Ovary (tissue), 3 donors: Measurements from ENCODE around the gene PCDH1.

Source experiments
- CTCF ChIP-seq, 3 donors: fragments of 450-650 bp in 2 of 3; fragments of 200-600 bp in 1 of 3; IDR thresholded peaks; one replicate each; pipeline versions ENCODE4 v1.5.1 to v1.8.0; 2016 to 2022; ENCODE audit warnings: antibody characterized with exemption in 3 of 3, mild to moderate bottlenecking in 1 of 3
- POLR2A ChIP-seq: fragments of 450-650 bp; IDR thresholded peaks from one replicate; pipeline ENCODE4 v1.6.1; 2017; ENCODE audit warnings: antibody characterized with exemption, mild to moderate bottlenecking, moderate library complexity
- donor health status: DM: no; HTN: no; CAD: no.

GRCh38 chr5:141897425-141897824 is 19.2 kb upstream of the PCDH1 start:
- no peak for TF ChIP-seq CTCF (IDR thresholded peaks at IDR 0.05)
- no peak for TF ChIP-seq POLR2A
